OCI-M1 (cell line): ENCODE results near the gene CUEDC1.

Source experiments
- DNase-seq: peaks from one replicate; lab custom pipeline; 2025; lab: John Stamatoyannopoulos, UW

CUEDC1 gene

GRCh38 chr17:57875290-57876022 lies 79.8 kb downstream of the CUEDC1 start:
- peak; percentile 61 for DNase-seq

GRCh38 chr17:57874434-57875289 lies 80.5 kb downstream of the CUEDC1 start:
- DNase-seq: no peak

GRCh38 chr17:57874058-57874419 lies 81.2 kb downstream of the CUEDC1 start:
- no peak for DNase-seq

GRCh38 chr17:57873261-57874057 lies 81.8 kb downstream of the CUEDC1 start:
- no peak for DNase-seq

GRCh38 chr17:57872536-57872935 lies 82.7 kb downstream of the CUEDC1 start:
- no peak for DNase-seq

- DNase-seq: no peak
Measured at GRCh38 chr17:57871863-57872262, 83.3 kb downstream of the CUEDC1 start.

GRCh38 chr17:57871155-57871554 lies 84.1 kb downstream of the CUEDC1 start:
- no peak for DNase-seq

- no peak for DNase-seq
Measured at GRCh38 chr17:57870283-57870635, 85.0 kb downstream of the CUEDC1 start.

GRCh38 chr17:57869617-57870282 lies 85.5 kb downstream of the CUEDC1 start:
- no peak for DNase-seq

- no peak for DNase-seq
Measured at GRCh38 chr17:57868910-57869616, 86.1 kb downstream of the CUEDC1 start.

- DNase-seq: peak; percentile 88
Measured at GRCh38 chr17:57868007-57868909, 87.0 kb downstream of the CUEDC1 start.

- no peak for DNase-seq
Measured at GRCh38 chr17:57867126-57867525, 88.1 kb downstream of the CUEDC1 start.

- no peak for DNase-seq
Measured at GRCh38 chr17:57866723-57867122, 88.5 kb downstream of the CUEDC1 start.

GRCh38 chr17:57866319-57866718 lies 88.9 kb downstream of the CUEDC1 start:
- DNase-seq: no peak

- DNase-seq: no peak
Measured at GRCh38 chr17:57864273-57864672, 90.9 kb downstream of the CUEDC1 start.

- DNase-seq: no peak
Measured at GRCh38 chr17:57862694-57863667, 92.2 kb downstream of the CUEDC1 start.

- DNase-seq: no peak
Measured at GRCh38 chr17:57861790-57862693, 93.2 kb downstream of the CUEDC1 start.
